DOHH2 (cell line): ENCODE results near the gene CPSF7.

Experiments used
- EZH2phosphoT487 ChIP-seq: fragments of 200-600 bp; sonication (generic); IDR thresholded peaks from 2 replicates; pipeline ENCODE4 v1.6.1; 2017; ENCODE audit warnings: borderline replicate concordance, mild to moderate bottlenecking, antibody characterized with exemption, low read length, moderate library complexity, mixed read lengths
- TF ChIP-seq, protein P1 (sequence below): fragments of 200-600 bp; sonication (generic); IDR thresholded peaks from one replicate; pipeline ENCODE4 v1.5.1; 2014; ENCODE audit warnings: antibody characterized with exemption, mild to moderate bottlenecking, low read depth, low read length; ENCODE audit not compliant: poor library complexity, severe bottlenecking

DNA sequence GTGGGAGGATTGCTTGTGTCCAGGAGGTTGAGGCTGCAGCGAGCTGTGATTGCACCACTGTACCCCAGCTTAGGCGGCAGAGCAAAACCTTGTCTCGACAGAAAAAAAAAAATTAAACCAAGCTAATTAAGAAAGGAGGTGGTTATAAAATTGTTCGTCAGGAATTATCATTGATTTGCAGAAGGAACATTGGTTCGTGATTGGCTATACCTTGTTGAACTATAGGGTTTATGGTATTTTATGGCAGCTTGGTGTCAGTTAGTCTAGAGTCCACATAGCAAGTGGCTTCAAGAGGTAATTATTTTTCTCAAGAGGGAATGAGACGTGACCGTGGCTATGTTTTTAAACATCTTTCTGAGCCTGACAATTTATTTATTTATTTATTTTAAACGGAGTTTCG lies 48.9 kb downstream of the CPSF7 start:
- TF ChIP-seq, protein P1, sequence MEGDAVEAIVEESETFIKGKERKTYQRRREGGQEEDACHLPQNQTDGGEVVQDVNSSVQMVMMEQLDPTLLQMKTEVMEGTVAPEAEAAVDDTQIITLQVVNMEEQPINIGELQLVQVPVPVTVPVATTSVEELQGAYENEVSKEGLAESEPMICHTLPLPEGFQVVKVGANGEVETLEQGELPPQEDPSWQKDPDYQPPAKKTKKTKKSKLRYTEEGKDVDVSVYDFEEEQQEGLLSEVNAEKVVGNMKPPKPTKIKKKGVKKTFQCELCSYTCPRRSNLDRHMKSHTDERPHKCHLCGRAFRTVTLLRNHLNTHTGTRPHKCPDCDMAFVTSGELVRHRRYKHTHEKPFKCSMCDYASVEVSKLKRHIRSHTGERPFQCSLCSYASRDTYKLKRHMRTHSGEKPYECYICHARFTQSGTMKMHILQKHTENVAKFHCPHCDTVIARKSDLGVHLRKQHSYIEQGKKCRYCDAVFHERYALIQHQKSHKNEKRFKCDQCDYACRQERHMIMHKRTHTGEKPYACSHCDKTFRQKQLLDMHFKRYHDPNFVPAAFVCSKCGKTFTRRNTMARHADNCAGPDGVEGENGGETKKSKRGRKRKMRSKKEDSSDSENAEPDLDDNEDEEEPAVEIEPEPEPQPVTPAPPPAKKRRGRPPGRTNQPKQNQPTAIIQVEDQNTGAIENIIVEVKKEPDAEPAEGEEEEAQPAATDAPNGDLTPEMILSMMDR: no peak
- TF ChIP-seq EZH2phosphoT487: no peak
